Skin of body (tissue), 2 donors: ENCODE measurements around the gene SMAP1. TPM values are rescaled to one million over a fixed set of nuclear protein-coding genes. Genes with fewer than 3 reads are reported as not detected.
"Not testable (repeated sequence)": the region's sequence is repeated elsewhere in the genome, so short reads cannot be mapped to it uniquely, and the experiment has no call there.

Experiments used
- DNase-seq: peaks from one replicate; lab custom pipeline; 2025; lab: John Stamatoyannopoulos, UW
- total RNA-seq: library from RNA; depleted of rRNA; stranded (reverse); fragments of >200 nt; gene quantifications from one replicate; pipeline ENCODE4 v1.2.3, GENCODE V29; 2014

SMAP1 gene
- total RNA-seq, 1 donor from 2014 or later: 19.3 TPM

GRCh38 chr6:70739534-70739933 lies 71.9 kb downstream of the SMAP1 start:
- no peak for DNase-seq

DNA sequence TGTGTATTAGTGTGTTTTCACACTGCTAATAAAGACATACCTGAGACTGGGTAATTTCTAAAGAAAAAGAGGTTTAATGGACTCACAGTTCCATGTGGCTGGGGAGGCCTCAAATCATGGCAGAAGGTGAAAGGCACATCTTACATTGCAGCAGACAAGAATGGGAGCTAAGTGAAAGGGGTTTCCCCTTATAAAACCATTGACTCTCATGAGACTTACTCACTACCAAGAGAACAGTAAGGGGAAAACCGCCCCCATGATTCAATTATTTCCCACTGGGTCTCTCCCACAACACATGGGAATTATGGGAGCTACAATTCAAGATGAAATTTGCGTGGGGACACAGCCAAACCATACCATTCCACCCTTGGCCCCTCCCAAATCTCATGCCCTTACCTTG lies 73.1 kb downstream of the SMAP1 start:
- DNase-seq: not testable (repeated sequence)

- DNase-seq: not testable (repeated sequence)
Observed at GRCh38 chr6:70742462-70742861, 74.8 kb downstream of the SMAP1 start.

- no peak for DNase-seq
Observed at GRCh38 chr6:70753870-70754380, 86.2 kb downstream of the SMAP1 start.

DNA sequence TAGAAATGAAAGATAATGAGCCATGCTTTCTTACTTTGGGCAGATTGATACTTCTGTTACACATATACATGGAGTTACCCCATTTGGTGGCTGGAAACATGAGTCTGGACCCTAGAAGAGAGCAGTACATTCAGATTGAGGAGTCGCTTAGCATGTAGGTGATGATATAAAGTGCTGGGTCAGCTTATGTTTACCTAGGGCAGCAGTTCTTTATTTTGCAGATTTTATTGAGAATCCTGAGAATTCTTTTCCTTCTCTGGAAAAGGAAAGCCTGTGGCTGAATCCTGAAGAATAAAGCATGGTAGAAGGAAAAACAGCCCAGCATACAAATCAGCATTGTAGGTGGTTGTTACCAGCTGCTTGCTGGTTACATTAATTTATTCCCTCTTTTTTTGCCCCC lies 91.2 kb downstream of the SMAP1 start:
- DNase-seq: no peak

- DNase-seq: no peak
Observed at GRCh38 chr6:70763754-70764510, 96.2 kb downstream of the SMAP1 start.

DNA sequence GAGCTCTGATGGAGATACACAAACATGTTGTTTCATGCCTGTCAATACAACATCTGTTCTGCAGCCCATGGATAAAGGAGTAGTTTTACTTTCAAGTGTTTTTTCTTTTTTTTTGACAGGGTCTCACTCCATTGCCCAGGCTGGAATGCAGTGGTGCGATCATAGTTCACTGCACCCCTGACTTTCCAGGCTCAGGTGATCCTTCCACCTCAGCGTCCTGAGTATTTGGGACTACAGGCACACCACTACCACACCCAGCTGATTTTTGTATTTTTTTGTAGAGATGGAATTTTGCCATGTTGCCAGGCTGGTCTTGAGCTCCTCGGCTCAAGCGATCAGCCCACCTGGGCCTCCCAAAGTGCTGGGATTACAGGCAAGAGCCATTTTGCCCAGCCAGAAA lies 97.0 kb downstream of the SMAP1 start:
- DNase-seq: no peak

DNA sequence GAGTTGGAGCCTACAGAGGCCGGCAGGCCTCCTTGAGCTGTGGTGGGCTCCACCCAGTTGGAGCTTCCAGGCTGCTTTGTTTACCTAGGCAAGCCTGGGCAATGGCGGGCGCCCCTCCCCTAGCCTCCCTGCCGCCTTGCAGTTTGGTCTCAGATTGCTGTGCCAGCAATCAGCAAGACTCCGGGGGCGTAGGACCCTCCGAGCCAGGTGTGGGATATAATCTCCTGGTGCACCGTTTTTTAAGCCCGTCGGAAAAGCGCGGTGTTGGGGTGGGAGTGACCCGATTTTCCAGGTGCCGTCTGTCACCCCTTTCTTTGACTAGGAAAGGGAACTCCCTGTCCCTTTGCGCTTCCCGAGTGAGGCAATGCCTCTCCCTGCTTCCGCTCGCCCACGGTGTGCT lies 103.7 kb downstream of the SMAP1 start:
- DNase-seq: not testable (repeated sequence)

DNA sequence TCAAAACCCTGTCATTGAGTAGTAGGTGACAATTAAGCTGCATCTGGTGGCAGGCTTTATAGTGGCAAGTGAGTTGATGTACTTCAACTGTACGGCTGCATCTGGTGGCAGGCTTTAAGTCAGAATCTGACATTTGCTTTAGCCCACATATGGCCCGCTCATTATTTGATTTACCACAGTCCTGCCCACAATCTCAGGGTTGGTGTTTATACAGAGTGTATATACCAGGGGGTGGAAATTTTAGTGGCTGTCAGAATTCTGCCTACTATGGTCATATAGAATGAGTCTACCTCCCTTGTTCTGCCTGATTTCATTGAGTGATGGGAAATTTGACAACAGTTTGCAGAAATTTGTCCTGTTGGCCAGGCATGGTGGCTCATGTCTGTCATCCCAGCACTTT lies 112.3 kb downstream of the SMAP1 start:
- no peak for DNase-seq

GRCh38 chr6:70790483-70791224 lies 123.0 kb downstream of the SMAP1 start:
- no peak for DNase-seq

DNA sequence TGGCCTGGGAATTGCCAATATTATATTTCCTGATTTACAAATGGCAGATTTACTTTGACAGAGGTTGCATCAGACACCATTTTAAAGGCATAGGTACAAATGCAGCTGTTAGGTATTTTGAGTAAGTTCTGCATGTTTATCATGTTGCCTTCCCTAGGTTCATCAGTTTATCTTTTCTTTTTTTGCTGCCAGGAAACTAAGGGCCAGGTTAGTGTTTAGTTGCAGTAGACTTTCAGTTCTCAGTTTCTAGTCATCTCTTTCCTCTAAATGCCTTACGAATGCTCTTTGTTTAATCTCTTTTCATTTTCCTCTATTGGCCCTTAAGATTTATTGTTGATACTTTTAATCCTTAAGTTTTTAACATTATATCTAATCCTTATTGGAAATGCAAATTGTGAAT lies 129.9 kb downstream of the SMAP1 start:
- DNase-seq: no peak

DNA sequence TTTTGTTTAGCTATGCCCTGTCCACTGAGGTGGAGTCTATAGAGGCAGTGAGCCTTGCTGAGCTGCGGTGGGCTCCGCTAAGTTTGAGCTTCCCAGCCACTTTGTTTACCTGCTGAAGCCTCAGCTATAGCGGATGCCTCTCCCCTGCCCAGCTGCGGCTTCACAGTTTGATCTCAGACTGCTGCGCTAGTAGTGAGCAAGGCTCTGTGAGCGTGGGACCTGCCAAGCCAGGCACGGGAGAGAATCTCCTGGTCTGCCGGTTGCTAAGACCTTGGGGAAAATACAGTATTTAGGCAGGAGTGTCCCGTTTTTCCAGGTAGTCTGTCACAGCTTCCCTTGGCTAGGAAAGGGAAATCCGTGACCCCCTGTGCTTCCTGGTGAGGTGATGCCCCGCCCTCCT lies 138.4 kb downstream of the SMAP1 start:
- no peak for DNase-seq

DNA sequence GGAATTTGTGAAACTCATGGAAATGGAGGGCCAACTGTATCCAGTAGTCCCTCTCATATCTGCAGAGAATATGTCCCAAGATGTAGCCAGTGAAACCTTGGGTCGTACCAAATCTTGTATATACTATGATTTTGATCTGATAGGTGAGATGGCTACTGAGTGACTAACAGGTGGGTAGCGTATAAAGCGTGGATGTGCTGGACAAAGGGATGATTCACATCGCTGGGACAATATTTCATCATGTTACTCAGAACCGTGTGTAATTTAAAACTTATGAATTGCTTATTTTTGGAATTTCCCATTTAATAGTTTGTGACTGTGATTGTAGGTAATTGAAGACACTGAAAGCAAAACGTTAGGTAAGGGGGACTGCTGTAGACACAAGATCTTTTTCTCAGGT lies 144.1 kb downstream of the SMAP1 start:
- DNase-seq: no peak

GRCh38 chr6:70813885-70814284 lies 146.2 kb downstream of the SMAP1 start:
- no peak for DNase-seq

DNA sequence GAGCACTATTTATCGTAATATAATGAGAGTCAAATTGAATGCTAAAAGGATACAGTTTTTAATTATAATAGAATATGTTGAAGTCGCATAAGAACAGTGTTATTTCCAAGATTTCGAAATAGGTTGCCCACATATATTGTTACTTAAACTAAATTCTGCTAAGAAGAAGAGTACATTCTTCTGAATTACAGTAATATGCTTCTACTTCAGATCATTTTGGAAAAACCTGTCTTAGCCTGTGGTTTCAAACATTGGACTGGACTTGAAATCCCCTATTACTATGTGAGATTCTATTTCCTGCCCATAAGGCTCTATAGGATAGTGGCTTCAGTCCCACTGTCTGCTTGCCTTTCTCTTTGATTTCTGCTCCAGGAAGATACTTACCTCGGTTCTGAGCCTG lies 152.0 kb downstream of the SMAP1 start:
- DNase-seq: no peak

- DNase-seq: no peak
Observed at GRCh38 chr6:70820778-70821177, 153.1 kb downstream of the SMAP1 start.

DNA sequence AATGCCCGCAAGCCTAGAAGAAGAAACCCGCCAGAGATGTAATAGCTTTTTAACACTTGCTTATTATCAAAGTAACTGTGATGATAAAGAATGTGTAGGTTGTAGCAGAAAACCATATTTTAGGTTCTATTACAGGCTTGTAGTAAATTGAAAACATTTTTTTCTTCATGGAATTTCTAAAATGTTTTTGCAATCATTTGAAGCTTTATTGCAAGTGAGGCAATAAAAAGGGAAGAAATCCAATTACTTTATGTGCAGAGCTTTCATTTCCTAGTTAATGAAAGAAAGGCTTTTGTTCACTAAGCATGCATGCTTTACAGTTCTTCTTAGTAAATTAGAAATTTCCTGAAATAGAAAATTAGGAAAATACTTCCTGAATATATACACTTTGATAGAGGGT lies 154.1 kb downstream of the SMAP1 start:
- DNase-seq: no peak

GRCh38 chr6:70823651-70824050 lies 156.0 kb downstream of the SMAP1 start:
- no peak for DNase-seq

DNA sequence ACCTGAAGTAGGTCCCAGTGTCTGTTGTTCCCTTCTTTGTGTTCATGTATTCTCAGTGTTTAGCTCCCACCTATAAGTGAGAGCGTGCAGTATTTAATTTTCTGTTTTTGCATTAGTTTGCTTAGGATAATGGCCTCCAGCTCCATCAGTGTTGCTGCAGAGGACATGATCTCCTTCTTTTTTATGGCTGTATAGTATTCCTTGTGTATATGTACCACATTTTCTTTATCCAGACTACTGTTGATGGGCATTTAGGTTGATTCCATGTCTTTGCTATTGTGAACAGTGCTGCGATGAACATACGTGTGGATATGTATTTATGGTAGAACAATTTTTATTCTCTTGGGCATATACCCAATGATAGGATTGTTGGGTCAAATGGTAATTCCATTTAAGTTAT lies 163.7 kb downstream of the SMAP1 start:
- no peak for DNase-seq

GRCh38 chr6:70834520-70834919 lies 166.8 kb downstream of the SMAP1 start:
- no peak for DNase-seq

DNA sequence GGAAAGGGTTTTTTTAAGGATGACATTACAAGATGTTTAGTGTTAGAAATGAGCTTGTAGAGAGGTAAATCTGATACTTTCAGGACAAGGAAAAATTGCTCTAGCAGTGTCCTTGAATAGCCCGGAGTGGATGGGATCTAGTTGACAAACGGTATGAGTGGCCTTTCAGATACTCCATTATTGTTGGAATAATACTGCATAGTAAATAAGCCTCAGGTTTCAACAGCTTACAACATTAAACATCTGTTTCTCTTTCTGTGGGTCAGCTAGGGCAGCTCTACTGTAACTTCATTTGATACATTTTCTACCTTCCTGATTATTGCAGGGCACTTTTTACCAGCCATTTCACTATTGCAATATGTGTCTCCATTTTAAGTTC lies 171.2 kb downstream of the SMAP1 start:
- no peak for DNase-seq

- DNase-seq: no peak
Observed at GRCh38 chr6:70839286-70840266, 171.9 kb downstream of the SMAP1 start.
